Lower lobe of right lung (tissue), 2 donors: ENCODE results near the gene MATK. TPM values are rescaled to one million over a fixed set of nuclear protein-coding genes. Genes with fewer than 3 reads are reported as not detected.

Experiments used
- ATAC-seq, 2 donors: fragments of 200-7000 bp; cut with Tn5 transposase; one replicate each; pipeline ENCODE4 v1.9.1; 2020 to 2022; ENCODE audit warnings: mild to moderate bottlenecking in 2 of 2, moderate library complexity in 2 of 2
- DNase-seq: peaks from one replicate; pipeline ENCODE4 v3.0.0-alpha.2; 2020
- H3K27ac ChIP-seq: fragments of 200-600 bp; one replicate; pipeline ENCODE4 v1.8.0; 2022
- H3K27me3 ChIP-seq: fragments of 200-600 bp; one replicate; pipeline ENCODE4 v1.8.0; 2022; ENCODE audit warnings: low read depth
- H3K36me3 ChIP-seq: fragments of 200-600 bp; one replicate; pipeline ENCODE4 v1.8.0; 2022; ENCODE audit warnings: mild to moderate bottlenecking
- H3K4me1 ChIP-seq: fragments of 200-600 bp; one replicate; pipeline ENCODE4 v1.8.0; 2022
- H3K4me3 ChIP-seq: fragments of 200-600 bp; one replicate; pipeline ENCODE4 v1.8.0; 2022; ENCODE audit warnings: mild to moderate bottlenecking
- H3K9me3 ChIP-seq: fragments of 200-600 bp; one replicate; pipeline ENCODE4 v1.8.0; 2022
- intact Hi-C: fragments of 100-400 bp; cut with DNase I; formaldehyde crosslinking; loops from one replicate; pipeline ENCODE4 v1.11.0; 2022
- total RNA-seq: library from RNA; stranded (reverse); fragmentation: NEBNext Ultra II Directional; extraction: Animal tissue kit (Norgen Biotek cat#: 25700); gene quantifications from one replicate; pipeline ENCODE4 v1.2.1, GENCODE V29; 2021
- TF ChIP-seq, protein P1 (sequence below): fragments of 200-600 bp; IDR thresholded peaks from one replicate; pipeline ENCODE4 v1.8.0; 2022; ENCODE audit warnings: antibody characterized with exemption, mild to moderate bottlenecking
- donor health status: DM: no; HTN: yes; CAD: no; lungs with severe emphysema.

The MATK gene
- total RNA-seq, 1 donor from 2014 or later: 11.3 TPM

- ATAC-seq (no peak), DNase-seq (no peak)
- intact Hi-C loops: no loop called here
- Histone ChIP-seq H3K36me3 (no peaks in the 10 kb centered on the region), H3K27ac (no peak overlapping the region), H3K27me3 (peaks cover 25% of the 10 kb centered on the region), H3K4me3 (no peak overlapping the region), H3K9me3 (no peaks in the 10 kb centered on the region), H3K4me1 (no peaks in the 10 kb centered on the region)
- TF ChIP-seq, protein P1, sequence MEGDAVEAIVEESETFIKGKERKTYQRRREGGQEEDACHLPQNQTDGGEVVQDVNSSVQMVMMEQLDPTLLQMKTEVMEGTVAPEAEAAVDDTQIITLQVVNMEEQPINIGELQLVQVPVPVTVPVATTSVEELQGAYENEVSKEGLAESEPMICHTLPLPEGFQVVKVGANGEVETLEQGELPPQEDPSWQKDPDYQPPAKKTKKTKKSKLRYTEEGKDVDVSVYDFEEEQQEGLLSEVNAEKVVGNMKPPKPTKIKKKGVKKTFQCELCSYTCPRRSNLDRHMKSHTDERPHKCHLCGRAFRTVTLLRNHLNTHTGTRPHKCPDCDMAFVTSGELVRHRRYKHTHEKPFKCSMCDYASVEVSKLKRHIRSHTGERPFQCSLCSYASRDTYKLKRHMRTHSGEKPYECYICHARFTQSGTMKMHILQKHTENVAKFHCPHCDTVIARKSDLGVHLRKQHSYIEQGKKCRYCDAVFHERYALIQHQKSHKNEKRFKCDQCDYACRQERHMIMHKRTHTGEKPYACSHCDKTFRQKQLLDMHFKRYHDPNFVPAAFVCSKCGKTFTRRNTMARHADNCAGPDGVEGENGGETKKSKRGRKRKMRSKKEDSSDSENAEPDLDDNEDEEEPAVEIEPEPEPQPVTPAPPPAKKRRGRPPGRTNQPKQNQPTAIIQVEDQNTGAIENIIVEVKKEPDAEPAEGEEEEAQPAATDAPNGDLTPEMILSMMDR: no peak
These were observed 45.4 kb upstream of the MATK start for GRCh38 chr19:3831601-3832000.

- Histone ChIP-seq H3K4me3 (no peak overlapping the region), H3K4me1 (no peaks in the 10 kb centered on the region), H3K27ac (no peak overlapping the region), H3K9me3 (no peaks in the 10 kb centered on the region), H3K27me3 (peaks cover 25% of the 10 kb centered on the region), H3K36me3 (no peaks in the 10 kb centered on the region)
- TF ChIP-seq, protein P1: no peak
- ATAC-seq (no peak), DNase-seq (no peak)
- intact Hi-C loops: no loop called here
These were observed 44.7 kb upstream of the MATK start for GRCh38 chr19:3830621-3831589.

- H3K36me3 ChIP-seq: no peaks in the 10 kb centered on the region
- no peak for DNase-seq
These were observed 41.1 kb upstream of the MATK start for GRCh38 chr19:3827306-3827705.

DNA sequence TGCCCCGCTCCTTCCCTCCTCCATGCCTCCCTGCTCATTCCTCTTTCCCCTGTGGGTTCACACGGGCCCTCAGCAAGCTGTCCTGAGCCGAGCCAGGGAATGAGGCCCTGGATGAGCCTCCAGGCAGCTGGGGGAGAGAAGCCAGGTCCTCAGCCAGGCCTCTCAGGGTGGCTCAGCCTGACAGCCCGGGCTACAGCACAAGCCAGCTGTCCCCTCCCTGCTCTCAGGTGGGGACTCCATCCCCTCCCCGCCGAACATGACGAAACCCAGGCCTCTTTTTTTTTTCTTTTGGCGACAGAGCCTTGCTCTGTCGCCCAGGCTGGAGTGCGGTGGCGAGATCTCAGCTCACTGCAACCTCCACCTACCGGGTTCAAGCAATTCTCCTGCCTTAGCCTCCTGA, 40.0 kb upstream of the MATK start:
- Histone ChIP-seq H3K27me3 (peaks cover 12% of the 10 kb centered on the region), H3K36me3 (no peaks in the 10 kb centered on the region), H3K4me3 (no peak overlapping the region), H3K27ac (no peak overlapping the region), H3K4me1 (no peaks in the 10 kb centered on the region), H3K9me3 (no peaks in the 10 kb centered on the region)
- ATAC-seq (no peak), DNase-seq (no peak)
- intact Hi-C loops: no loop called here
- TF ChIP-seq, protein P1: no peak

More at GRCh38 chr19:3827306-3827705, 41.1 kb upstream of the MATK start:
- no peak for ATAC-seq
- H3K4me1 ChIP-seq: no peaks in the 10 kb centered on the region
- H3K4me3 ChIP-seq: no peak overlapping the region
- H3K9me3 ChIP-seq: no peaks in the 10 kb centered on the region
- H3K27me3 ChIP-seq: peaks cover 16% of the 10 kb centered on the region
- H3K27ac ChIP-seq: no peak overlapping the region
- TF ChIP-seq, protein P1: no peak
- intact Hi-C loops: no loop called here

DNA sequence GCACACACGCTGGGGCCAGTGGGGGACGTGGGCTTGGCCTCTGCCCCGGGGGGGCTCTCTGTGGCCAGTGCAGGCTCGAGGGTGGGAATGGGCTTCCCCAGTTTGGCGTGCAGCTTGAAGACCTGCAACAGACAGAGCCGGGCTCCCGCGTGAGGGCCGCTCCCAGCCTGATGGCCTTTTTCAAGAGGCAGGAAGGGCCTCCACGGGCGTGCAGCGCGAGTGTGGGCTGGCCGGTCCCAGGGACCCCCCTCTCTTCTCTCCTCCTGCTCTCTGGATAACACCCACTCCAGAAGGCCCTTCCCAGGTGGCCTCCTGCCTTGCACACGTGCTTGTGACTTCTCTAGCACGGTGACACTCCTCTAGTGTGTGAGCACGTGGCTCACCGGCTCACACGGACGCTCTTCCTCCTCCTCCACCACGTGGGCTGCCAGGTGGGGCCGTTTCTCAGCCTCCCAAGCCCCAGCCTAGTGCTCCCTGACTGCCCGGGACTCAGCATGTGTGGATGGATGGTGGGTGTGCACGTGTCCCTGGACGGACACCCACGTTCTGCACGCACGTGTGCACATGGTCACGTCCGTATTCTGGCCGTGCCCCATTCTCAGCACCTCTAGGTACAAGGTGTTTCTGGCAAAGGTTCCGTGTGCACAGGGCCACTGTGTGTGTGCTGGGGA, 39.2 kb upstream of the MATK start:
- intact Hi-C loops: no loop called here
- no peak overlapping the region for H3K4me3 ChIP-seq
- no peak overlapping the region for H3K27ac ChIP-seq
- H3K27me3 ChIP-seq: peaks cover 10% of the 10 kb centered on the region
- no peaks in the 10 kb centered on the region for H3K36me3 ChIP-seq
- TF ChIP-seq, protein P1: no peak
- no peak for DNase-seq
- no peak for ATAC-seq
- no peaks in the 10 kb centered on the region for H3K9me3 ChIP-seq
- no peaks in the 10 kb centered on the region for H3K4me1 ChIP-seq
